ENCODE measurements around the gene CPHXL.

DNA sequence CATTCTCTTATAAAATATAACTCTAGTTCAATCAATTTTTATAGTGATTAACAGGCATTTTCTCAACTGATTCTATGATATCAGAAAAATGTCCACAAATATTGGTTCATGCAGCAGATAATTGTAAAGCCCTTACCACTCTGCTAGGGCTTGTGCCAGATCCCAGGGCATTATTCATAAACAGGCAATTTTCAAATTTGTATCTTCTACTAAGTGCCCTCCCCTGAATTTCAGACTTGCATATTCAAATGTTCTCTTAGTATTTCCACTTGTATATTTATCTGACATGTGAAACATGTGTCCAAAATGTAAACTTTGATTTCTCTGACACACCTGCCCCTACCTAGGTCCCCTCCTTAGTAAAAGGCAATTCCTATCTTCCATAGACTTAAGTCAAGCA is 58.8 kb downstream of the CPHXL start:
- TF ChIP-seq, protein P1, sequence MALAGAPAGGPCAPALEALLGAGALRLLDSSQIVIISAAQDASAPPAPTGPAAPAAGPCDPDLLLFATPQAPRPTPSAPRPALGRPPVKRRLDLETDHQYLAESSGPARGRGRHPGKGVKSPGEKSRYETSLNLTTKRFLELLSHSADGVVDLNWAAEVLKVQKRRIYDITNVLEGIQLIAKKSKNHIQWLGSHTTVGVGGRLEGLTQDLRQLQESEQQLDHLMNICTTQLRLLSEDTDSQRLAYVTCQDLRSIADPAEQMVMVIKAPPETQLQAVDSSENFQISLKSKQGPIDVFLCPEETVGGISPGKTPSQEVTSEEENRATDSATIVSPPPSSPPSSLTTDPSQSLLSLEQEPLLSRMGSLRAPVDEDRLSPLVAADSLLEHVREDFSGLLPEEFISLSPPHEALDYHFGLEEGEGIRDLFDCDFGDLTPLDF (CRISPR knock-in tag; IDR thresholded peaks at IDR 0.05): no peak
- TF ChIP-seq, protein P2, sequence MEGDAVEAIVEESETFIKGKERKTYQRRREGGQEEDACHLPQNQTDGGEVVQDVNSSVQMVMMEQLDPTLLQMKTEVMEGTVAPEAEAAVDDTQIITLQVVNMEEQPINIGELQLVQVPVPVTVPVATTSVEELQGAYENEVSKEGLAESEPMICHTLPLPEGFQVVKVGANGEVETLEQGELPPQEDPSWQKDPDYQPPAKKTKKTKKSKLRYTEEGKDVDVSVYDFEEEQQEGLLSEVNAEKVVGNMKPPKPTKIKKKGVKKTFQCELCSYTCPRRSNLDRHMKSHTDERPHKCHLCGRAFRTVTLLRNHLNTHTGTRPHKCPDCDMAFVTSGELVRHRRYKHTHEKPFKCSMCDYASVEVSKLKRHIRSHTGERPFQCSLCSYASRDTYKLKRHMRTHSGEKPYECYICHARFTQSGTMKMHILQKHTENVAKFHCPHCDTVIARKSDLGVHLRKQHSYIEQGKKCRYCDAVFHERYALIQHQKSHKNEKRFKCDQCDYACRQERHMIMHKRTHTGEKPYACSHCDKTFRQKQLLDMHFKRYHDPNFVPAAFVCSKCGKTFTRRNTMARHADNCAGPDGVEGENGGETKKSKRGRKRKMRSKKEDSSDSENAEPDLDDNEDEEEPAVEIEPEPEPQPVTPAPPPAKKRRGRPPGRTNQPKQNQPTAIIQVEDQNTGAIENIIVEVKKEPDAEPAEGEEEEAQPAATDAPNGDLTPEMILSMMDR (IDR thresholded peaks at IDR 0.05 in 2 of 3, conservative IDR thresholded peaks at IDR 0.05 in 1 of 3; ENCODE audit: insufficient read depth in 2 of 3, low read depth in 1 of 3, low read length in 3 of 3): no peak
- no peak for TF ChIP-seq POLR2A (conservative IDR thresholded peaks at IDR 0.05)

Data from K562 (cell line).